Retina (tissue), 1 donor: ENCODE data around the gene CCL25.
A peak's percentile ranks its signal among the peaks of the same experiment; 100 is the strongest.
"Not testable (repeated sequence)": the region's sequence is repeated elsewhere in the genome, so short reads cannot be mapped to it uniquely, and the experiment has no call there.

ENCODE experiments used
- DNase-seq: peaks from one replicate; pipeline ENCODE4 v3.0.0-alpha.2; 2016

Gene CCL25

GRCh38 chr19:8052464-8052859, at the start of gene CCL25:
CCL25 (plus strand) TSS chr19:8052760; CDS start chr19:8053050, 290 bp downstream.
- DNase-seq: no peak

- DNase-seq: no peak
Measured at GRCh38 chr19:8004001-8004400, 48.6 kb upstream of the CCL25 start.

- DNase-seq: peak; percentile 53
Measured at GRCh38 chr19:8004723-8005513, 47.6 kb upstream of the CCL25 start.

- DNase-seq: peak; percentile 93
Measured at GRCh38 chr19:8005534-8006256, 46.9 kb upstream of the CCL25 start, which contains the start of gene ELAVL1. ELAVL1 (minus strand) TSS chr19:8005641; CDS start chr19:7991815, 13,826 bp downstream.

GRCh38 chr19:8017808-8018207, 34.8 kb upstream of the CCL25 start:
- no peak for DNase-seq

- DNase-seq: no peak
Measured at GRCh38 chr19:8020681-8021080, 31.9 kb upstream of the CCL25 start.

GRCh38 chr19:8021374-8021773, 31.2 kb upstream of the CCL25 start:
- DNase-seq: no peak

GRCh38 chr19:8022275-8022674, 30.3 kb upstream of the CCL25 start:
- DNase-seq: no peak

- DNase-seq: no peak
Measured at GRCh38 chr19:8023371-8023770, 29.2 kb upstream of the CCL25 start.

GRCh38 chr19:8024256-8024655, 28.3 kb upstream of the CCL25 start:
- not testable (repeated sequence) for DNase-seq

GRCh38 chr19:8025316-8025715, 27.2 kb upstream of the CCL25 start:
- no peak for DNase-seq

- no peak for DNase-seq
Measured at GRCh38 chr19:8028951-8029491, 23.5 kb upstream of the CCL25 start.

- DNase-seq: no peak
Measured at GRCh38 chr19:8030960-8031359, 21.6 kb upstream of the CCL25 start.

GRCh38 chr19:8033287-8034177, 19.0 kb upstream of the CCL25 start:
- not testable (repeated sequence) for DNase-seq

GRCh38 chr19:8034178-8034525, 18.4 kb upstream of the CCL25 start:
- DNase-seq: no peak

GRCh38 chr19:8036434-8037099, 16.0 kb upstream of the CCL25 start:
- no peak for DNase-seq

- no peak for DNase-seq
Measured at GRCh38 chr19:8038815-8039214, 13.7 kb upstream of the CCL25 start.

GRCh38 chr19:8039231-8039630, 13.3 kb upstream of the CCL25 start:
- DNase-seq: no peak

- no peak for DNase-seq
Measured at GRCh38 chr19:8041531-8041931, 11.0 kb upstream of the CCL25 start.

GRCh38 chr19:8042900-8043299, 9.7 kb upstream of the CCL25 start:
- no peak for DNase-seq

GRCh38 chr19:8044018-8044417, 8.5 kb upstream of the CCL25 start:
- no peak for DNase-seq

GRCh38 chr19:8045872-8046568, 6.5 kb upstream of the CCL25 start:
- no peak for DNase-seq
